ENCODE results near the gene PCDHGB2. TPM values are rescaled to one million over a fixed set of nuclear protein-coding genes. Genes with fewer than 3 reads are reported as not detected.

The PCDHGB2 gene
- polyA plus RNA-seq, 1 donor from 2014 or later, result 0.43 TPM

DNA sequence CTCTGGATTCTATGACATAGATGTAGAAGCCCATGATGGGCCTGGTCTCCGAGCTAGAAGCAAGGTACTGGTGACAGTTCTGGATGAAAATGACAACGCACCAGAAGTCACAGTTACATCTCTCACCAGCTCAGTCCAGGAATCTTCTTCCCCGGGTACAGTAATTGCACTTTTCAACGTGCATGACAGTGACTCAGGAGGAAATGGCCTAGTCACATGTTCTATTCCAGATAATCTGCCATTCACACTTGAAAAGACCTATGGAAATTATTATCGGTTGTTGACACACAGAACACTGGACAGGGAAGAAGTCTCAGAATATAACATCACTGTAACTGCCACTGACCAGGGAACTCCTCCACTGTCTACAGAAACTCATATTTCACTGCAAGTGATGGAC is 3.7 kb upstream of the PCDHGB2 start:
- H3K4me3 ChIP-seq (ENCODE audit: low read length), result no peak overlapping the region
- H3F3A ChIP-seq (ENCODE audit: insufficient read depth, low read length, poor library complexity, severe bottlenecking), result no peaks in the 10 kb centered on the region
- TF ChIP-seq, protein P1, sequence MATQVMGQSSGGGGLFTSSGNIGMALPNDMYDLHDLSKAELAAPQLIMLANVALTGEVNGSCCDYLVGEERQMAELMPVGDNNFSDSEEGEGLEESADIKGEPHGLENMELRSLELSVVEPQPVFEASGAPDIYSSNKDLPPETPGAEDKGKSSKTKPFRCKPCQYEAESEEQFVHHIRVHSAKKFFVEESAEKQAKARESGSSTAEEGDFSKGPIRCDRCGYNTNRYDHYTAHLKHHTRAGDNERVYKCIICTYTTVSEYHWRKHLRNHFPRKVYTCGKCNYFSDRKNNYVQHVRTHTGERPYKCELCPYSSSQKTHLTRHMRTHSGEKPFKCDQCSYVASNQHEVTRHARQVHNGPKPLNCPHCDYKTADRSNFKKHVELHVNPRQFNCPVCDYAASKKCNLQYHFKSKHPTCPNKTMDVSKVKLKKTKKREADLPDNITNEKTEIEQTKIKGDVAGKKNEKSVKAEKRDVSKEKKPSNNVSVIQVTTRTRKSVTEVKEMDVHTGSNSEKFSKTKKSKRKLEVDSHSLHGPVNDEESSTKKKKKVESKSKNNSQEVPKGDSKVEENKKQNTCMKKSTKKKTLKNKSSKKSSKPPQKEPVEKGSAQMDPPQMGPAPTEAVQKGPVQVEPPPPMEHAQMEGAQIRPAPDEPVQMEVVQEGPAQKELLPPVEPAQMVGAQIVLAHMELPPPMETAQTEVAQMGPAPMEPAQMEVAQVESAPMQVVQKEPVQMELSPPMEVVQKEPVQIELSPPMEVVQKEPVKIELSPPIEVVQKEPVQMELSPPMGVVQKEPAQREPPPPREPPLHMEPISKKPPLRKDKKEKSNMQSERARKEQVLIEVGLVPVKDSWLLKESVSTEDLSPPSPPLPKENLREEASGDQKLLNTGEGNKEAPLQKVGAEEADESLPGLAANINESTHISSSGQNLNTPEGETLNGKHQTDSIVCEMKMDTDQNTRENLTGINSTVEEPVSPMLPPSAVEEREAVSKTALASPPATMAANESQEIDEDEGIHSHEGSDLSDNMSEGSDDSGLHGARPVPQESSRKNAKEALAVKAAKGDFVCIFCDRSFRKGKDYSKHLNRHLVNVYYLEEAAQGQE (IDR thresholded peaks at IDR 0.05; ENCODE audit: borderline replicate concordance), result no peak
- TF ChIP-seq POLR2AphosphoS5 (IDR thresholded peaks at IDR 0.05), result no peak
- TF ChIP-seq SMC3 (conservative IDR thresholded peaks at IDR 0.05; ENCODE audit: poor library complexity), result no peak
- TF ChIP-seq TAF1 (IDR thresholded peaks at IDR 0.05; ENCODE audit: low read depth), result no peak
- TF ChIP-seq EZH2 (IDR thresholded peaks at IDR 0.05; ENCODE audit: borderline replicate concordance, insufficient read depth, low read length, poor library complexity, severe bottlenecking), result no peak
- no peak for TF ChIP-seq EP300 (conservative IDR thresholded peaks at IDR 0.05; ENCODE audit: poor library complexity, severe bottlenecking)
- TF ChIP-seq RAD21 (conservative IDR thresholded peaks at IDR 0.05), result no peak
- no peak for TF ChIP-seq MXI1 (conservative IDR thresholded peaks at IDR 0.05; ENCODE audit: poor library complexity, severe bottlenecking)
- TF ChIP-seq, protein P2, sequence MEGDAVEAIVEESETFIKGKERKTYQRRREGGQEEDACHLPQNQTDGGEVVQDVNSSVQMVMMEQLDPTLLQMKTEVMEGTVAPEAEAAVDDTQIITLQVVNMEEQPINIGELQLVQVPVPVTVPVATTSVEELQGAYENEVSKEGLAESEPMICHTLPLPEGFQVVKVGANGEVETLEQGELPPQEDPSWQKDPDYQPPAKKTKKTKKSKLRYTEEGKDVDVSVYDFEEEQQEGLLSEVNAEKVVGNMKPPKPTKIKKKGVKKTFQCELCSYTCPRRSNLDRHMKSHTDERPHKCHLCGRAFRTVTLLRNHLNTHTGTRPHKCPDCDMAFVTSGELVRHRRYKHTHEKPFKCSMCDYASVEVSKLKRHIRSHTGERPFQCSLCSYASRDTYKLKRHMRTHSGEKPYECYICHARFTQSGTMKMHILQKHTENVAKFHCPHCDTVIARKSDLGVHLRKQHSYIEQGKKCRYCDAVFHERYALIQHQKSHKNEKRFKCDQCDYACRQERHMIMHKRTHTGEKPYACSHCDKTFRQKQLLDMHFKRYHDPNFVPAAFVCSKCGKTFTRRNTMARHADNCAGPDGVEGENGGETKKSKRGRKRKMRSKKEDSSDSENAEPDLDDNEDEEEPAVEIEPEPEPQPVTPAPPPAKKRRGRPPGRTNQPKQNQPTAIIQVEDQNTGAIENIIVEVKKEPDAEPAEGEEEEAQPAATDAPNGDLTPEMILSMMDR (IDR thresholded peaks at IDR 0.05; ENCODE audit: poor library complexity, severe bottlenecking), result no peak
- H3K9me3 ChIP-seq (ENCODE audit: low read length), result peaks cover 37% of the 10 kb centered on the region
- H3K4me2 ChIP-seq (ENCODE audit: low read length), result no peak overlapping the region
- H4K20me1 ChIP-seq (ENCODE audit: insufficient read depth), result no peaks in the 10 kb centered on the region
- H3K9me2 ChIP-seq (ENCODE audit: insufficient read depth, low read length), result no peaks in the 10 kb centered on the region
- no peaks in the 10 kb centered on the region for H3K79me2 ChIP-seq (replicated peaks; ENCODE audit: insufficient read depth, low read length)
- H3K9ac ChIP-seq (ENCODE audit: low read length), result no peak overlapping the region
- H3K36me3 ChIP-seq (ENCODE audit: insufficient read depth, low read length), result no peaks in the 10 kb centered on the region
- H3K27me3 ChIP-seq (ENCODE audit: insufficient read depth, low read depth, low read length), result no peaks in the 10 kb centered on the region
- H3K27ac ChIP-seq (ENCODE audit: low read length), result no peak overlapping the region
- no peak overlapping the region for H2AFZ ChIP-seq (ENCODE audit: low read depth, low read length)

DNA sequence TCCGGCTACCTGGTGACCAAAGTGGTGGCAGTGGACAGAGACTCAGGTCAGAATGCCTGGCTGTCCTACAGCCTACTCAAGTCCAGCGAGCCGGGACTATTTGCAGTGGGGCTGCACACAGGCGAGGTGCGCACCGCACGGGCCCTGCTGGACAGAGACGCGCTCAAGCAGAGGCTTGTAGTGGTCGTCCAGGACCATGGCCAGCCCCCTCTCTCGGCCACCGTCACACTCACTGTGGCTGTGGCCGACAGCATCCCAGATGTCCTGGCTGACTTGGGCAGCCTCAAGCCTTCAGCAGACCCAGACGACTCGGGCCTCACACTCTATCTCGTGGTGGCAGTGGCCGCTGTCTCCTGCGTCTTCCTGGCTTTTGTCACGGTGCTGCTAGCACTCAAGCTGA is 2.8 kb upstream of the PCDHGB2 start:
- H3K9me3 ChIP-seq (ENCODE audit: low read length), result peaks cover 37% of the 10 kb centered on the region

More for the DNA sequence above, 2.8 kb upstream of the PCDHGB2 start:
- no peaks in the 10 kb centered on the region for H3K9me2 ChIP-seq (ENCODE audit: insufficient read depth, low read length)
- no peaks in the 10 kb centered on the region for H3F3A ChIP-seq (ENCODE audit: insufficient read depth, low read length, poor library complexity, severe bottlenecking)
- H4K20me1 ChIP-seq (ENCODE audit: insufficient read depth), result no peaks in the 10 kb centered on the region
- H3K27me3 ChIP-seq (ENCODE audit: insufficient read depth, low read depth, low read length), result no peaks in the 10 kb centered on the region
- H3K79me2 ChIP-seq (replicated peaks; ENCODE audit: insufficient read depth, low read length), result no peaks in the 10 kb centered on the region
- no peak overlapping the region for H3K27ac ChIP-seq (ENCODE audit: low read length)
- H3K4me3 ChIP-seq (ENCODE audit: low read length), result no peak overlapping the region
- no peak for TF ChIP-seq MXI1 (conservative IDR thresholded peaks at IDR 0.05; ENCODE audit: poor library complexity, severe bottlenecking)
- TF ChIP-seq, protein P1 (IDR thresholded peaks at IDR 0.05; ENCODE audit: borderline replicate concordance), result no peak
- no peak for TF ChIP-seq EP300 (conservative IDR thresholded peaks at IDR 0.05; ENCODE audit: poor library complexity, severe bottlenecking)
- no peak for TF ChIP-seq TAF1 (IDR thresholded peaks at IDR 0.05; ENCODE audit: low read depth)
- no peak overlapping the region for H3K4me2 ChIP-seq (ENCODE audit: low read length)
- no peaks in the 10 kb centered on the region for H3K36me3 ChIP-seq (ENCODE audit: insufficient read depth, low read length)
- H3K9ac ChIP-seq (ENCODE audit: low read length), result no peak overlapping the region
- H2AFZ ChIP-seq (ENCODE audit: low read depth, low read length), result no peak overlapping the region
